GM12873 (cell line): ENCODE measurements around the gene BACH2.
A peak's percentile ranks its signal among the peaks of the same experiment; 100 is the strongest.

Experiments
- CTCF ChIP-seq: IDR thresholded peaks from 2 replicates; pipeline ENCODE4 v1.5.1; 2012; ENCODE audit warnings: low read depth, mild to moderate bottlenecking, moderate library complexity, low read length, control low read depth; ENCODE audit not compliant: insufficient read depth; ENCODE audit errors: missing control alignments

The BACH2 gene

GRCh38 chr6:89976694-89977020 is 320.0 kb downstream of the BACH2 start:
- TF ChIP-seq CTCF = no peak

- no peak for TF ChIP-seq CTCF
These were observed 320.5 kb downstream of the BACH2 start for GRCh38 chr6:89975991-89976693.

GRCh38 chr6:89975366-89975765 is 321.3 kb downstream of the BACH2 start:
- TF ChIP-seq CTCF = no peak

- no peak for TF ChIP-seq CTCF
These were observed 321.8 kb downstream of the BACH2 start for GRCh38 chr6:89974834-89975233.

GRCh38 chr6:89972025-89972381 is 324.6 kb downstream of the BACH2 start:
- no peak for TF ChIP-seq CTCF

GRCh38 chr6:89970609-89971337 is 325.9 kb downstream of the BACH2 start:
- TF ChIP-seq CTCF = peak; percentile 18

- no peak for TF ChIP-seq CTCF
These were observed 326.6 kb downstream of the BACH2 start for GRCh38 chr6:89970072-89970471.
